HepG2 (cell line): ENCODE data around the gene GRIK4. TPM values are rescaled to one million over a fixed set of nuclear protein-coding genes. Genes with fewer than 3 reads are reported as not detected.

Experiments used
- ARNTL ChIP-seq: sonication (generic); formaldehyde crosslinking; IDR thresholded peaks from 2 replicates; pipeline ENCODE4 v1.4.0; 2020; ENCODE audit warnings: mild to moderate bottlenecking, missing genetic modification reagents
- CBFB ChIP-seq: sonication (generic); formaldehyde crosslinking; IDR thresholded peaks from 2 replicates; pipeline ENCODE4 v1.4.0; 2020; ENCODE audit warnings: missing genetic modification reagents
- DR1 ChIP-seq: sonication (generic); formaldehyde crosslinking; IDR thresholded peaks from 2 replicates; pipeline ENCODE4 v1.8.0; 2021; ENCODE audit warnings: mild to moderate bottlenecking, missing genetic modification reagents, inconsistent platforms
- FOSL2 ChIP-seq: sonication (generic); formaldehyde crosslinking; IDR thresholded peaks from 2 replicates; pipeline ENCODE4 v1.4.0; 2020; ENCODE audit warnings: missing genetic modification reagents
- FOXO1 ChIP-seq: sonication (generic); formaldehyde crosslinking; IDR thresholded peaks from 2 replicates; pipeline ENCODE4 v1.4.0; 2020; ENCODE audit warnings: missing genetic modification reagents
- GATAD1 ChIP-seq: IDR thresholded peaks from 2 replicates; pipeline ENCODE4 v1.6.1; 2016; ENCODE audit warnings: missing genetic modification reagents, missing compliant biosample characterization
- NR2F1 ChIP-seq, 2 experiments: fragments of 450-650 bp in 1 of 2; formaldehyde crosslinking in 1 of 2; IDR thresholded peaks; 2 replicates each; pipeline versions ENCODE4 v1.5.0 to v1.6.1; 2016 to 2020; ENCODE audit warnings: mild to moderate bottlenecking in 1 of 2, missing compliant biosample characterization in 1 of 2, missing genetic modification reagents in 1 of 2, moderate library complexity in 1 of 2
- RARA ChIP-seq: IDR thresholded peaks from 2 replicates; pipeline ENCODE4 v1.6.1; 2016; ENCODE audit warnings: missing genetic modification reagents, missing compliant biosample characterization
- SALL2 ChIP-seq: sonication (generic); formaldehyde crosslinking; IDR thresholded peaks from 2 replicates; pipeline ENCODE4 v1.8.1; 2023; ENCODE audit warnings: mild to moderate bottlenecking, missing genetic modification reagents, inconsistent platforms
- TCF7 ChIP-seq: sonication (generic); IDR thresholded peaks from 2 replicates; pipeline ENCODE4 v1.6.1; 2016; ENCODE audit warnings: antibody characterized with exemption, low read depth
- TCF7L2 ChIP-seq: IDR thresholded peaks from 2 replicates; pipeline ENCODE4 v1.6.1; 2011; ENCODE audit warnings: mild to moderate bottlenecking, low read depth, low read length, moderate library complexity
- TEAD3 ChIP-seq: optimal IDR thresholded peaks from 2 replicates; pipeline ENCODE3; 2016; ENCODE audit warnings: borderline replicate concordance
- TFAP4 ChIP-seq: sonication (generic); IDR thresholded peaks from 2 replicates; pipeline ENCODE4 v1.6.1; 2016; ENCODE audit warnings: low read depth, borderline replicate concordance
- THAP11 ChIP-seq: IDR thresholded peaks from 2 replicates; pipeline ENCODE4 v1.6.1; 2016; ENCODE audit warnings: missing biosample characterization, missing genetic modification reagents
- ZBTB10 ChIP-seq: sonication (generic); formaldehyde crosslinking; IDR thresholded peaks from 2 replicates; pipeline ENCODE4 v1.4.0; 2020; ENCODE audit warnings: missing genetic modification reagents, borderline replicate concordance
- ZNF362 ChIP-seq: sonication (generic); formaldehyde crosslinking; IDR thresholded peaks from 2 replicates; pipeline ENCODE4 v1.4.0; 2020; ENCODE audit warnings: missing genetic modification reagents, mild to moderate bottlenecking, borderline replicate concordance
- ZNF749 ChIP-seq: sonication (generic); formaldehyde crosslinking; IDR thresholded peaks from 2 replicates; pipeline ENCODE4 v1.8.0; 2022; ENCODE audit warnings: mild to moderate bottlenecking, missing genetic modification reagents, moderate library complexity, borderline replicate concordance
- ZNF883 ChIP-seq: sonication (generic); formaldehyde crosslinking; IDR thresholded peaks from 2 replicates; pipeline ENCODE4 v1.5.1; 2020; ENCODE audit warnings: mild to moderate bottlenecking, missing genetic modification reagents; ENCODE audit errors: not compliant biosample characterization
- ZSCAN21 ChIP-seq: sonication (generic); formaldehyde crosslinking; IDR thresholded peaks from 2 replicates; pipeline ENCODE4 v1.8.0; 2022; ENCODE audit warnings: mild to moderate bottlenecking, missing genetic modification reagents, moderate library complexity, borderline replicate concordance
- polyA plus RNA-seq, 8 experiments: library from polyadenylated mRNA; depleted of rRNA in 3 of 8; stranded (reverse) in 7 of 8; unstranded in 1 of 8; fragments of >200 nt; fragmentation: Illumina TruSeq in 4 of 8; extraction: Trizol in 4 of 8; gene quantifications; 2 replicates each; pipeline versions ENCODE4 v1.2.1 to v1.2.3, GENCODE V29; 2011 to 2016; ENCODE audit warnings: low read depth in 4 of 8, missing spikeins in 1 of 8, mixed read lengths in 1 of 8; ENCODE audit not compliant: insufficient read depth in 1 of 8
- total RNA-seq, 5 experiments: library from RNA; depleted of rRNA; stranded (reverse); fragments of >200 nt; fragmentation: Illumina TruSeq; extraction: Trizol; gene quantifications; 2 replicates each; pipeline ENCODE4 v1.2.3, GENCODE V29; 2016; ENCODE audit warnings: low read depth in 1 of 5
- TF ChIP-seq, protein P1 (sequence below): sonication (generic); formaldehyde crosslinking; conservative IDR thresholded peaks from 2 replicates; pipeline ENCODE4 v1.4.0; 2020; ENCODE audit warnings: missing genetic modification reagents
- TF ChIP-seq, protein P2 (sequence below): sonication (generic); formaldehyde crosslinking; IDR thresholded peaks from 2 replicates; pipeline ENCODE4 v1.4.0; 2020; ENCODE audit warnings: missing genetic modification reagents, borderline replicate concordance

The GRIK4 gene
- total and polyA plus RNA-seq, 2 of the 13 experiments (the other 11 are each of a cell fraction or from before 2014, with no cell fraction given) = 0.04 to 0.07 TPM

GRCh38 chr11:120710354-120711131 lies 199.0 kb downstream of the GRIK4 start (continued):
- TF ChIP-seq TFAP4 (peak; percentile 78; the same call in 1 of the 2 replicates), CBFB (CRISPR knock-in tag) (peak; percentile 99), ARNTL (CRISPR knock-in tag) (peak; percentile 82), THAP11 (CRISPR knock-in tag) (peak; percentile 39; the same call in 1 of the 2 replicates), DR1 (no peak), ZSCAN21 (0 out of 2 replicates have a peak, but pooled peaks have one; percentile 51), FOXO1 (CRISPR knock-in tag) (no peak), SALL2 (CRISPR knock-in tag) (no peak), NR2F1 (CRISPR knock-in tag; IDR thresholded peaks at IDR 0.05) (peak; percentile 69 to 90; a peak in 3 of 4 replicates), RARA (CRISPR knock-in tag) (peak; percentile 31; the same call in 1 of the 2 replicates), TEAD3 (CRISPR knock-in tag) (peak; percentile 92), ZNF749 (CRISPR knock-in tag) (0 out of 2 replicates have a peak, but pooled peaks have one; percentile 47), TCF7L2 (peak; percentile 57; the same call in 1 of the 2 replicates), TCF7 (peak; percentile 87), FOSL2 (peak; percentile 82), GATAD1 (CRISPR knock-in tag) (0 out of 2 replicates have a peak, but pooled peaks have one; percentile 12), ZNF883 (no peak), ZNF362 (no peak), ZBTB10 (CRISPR knock-in tag) (0 out of 2 replicates have a peak, but pooled peaks have one; percentile 29)
- TF ChIP-seq, protein P1, sequence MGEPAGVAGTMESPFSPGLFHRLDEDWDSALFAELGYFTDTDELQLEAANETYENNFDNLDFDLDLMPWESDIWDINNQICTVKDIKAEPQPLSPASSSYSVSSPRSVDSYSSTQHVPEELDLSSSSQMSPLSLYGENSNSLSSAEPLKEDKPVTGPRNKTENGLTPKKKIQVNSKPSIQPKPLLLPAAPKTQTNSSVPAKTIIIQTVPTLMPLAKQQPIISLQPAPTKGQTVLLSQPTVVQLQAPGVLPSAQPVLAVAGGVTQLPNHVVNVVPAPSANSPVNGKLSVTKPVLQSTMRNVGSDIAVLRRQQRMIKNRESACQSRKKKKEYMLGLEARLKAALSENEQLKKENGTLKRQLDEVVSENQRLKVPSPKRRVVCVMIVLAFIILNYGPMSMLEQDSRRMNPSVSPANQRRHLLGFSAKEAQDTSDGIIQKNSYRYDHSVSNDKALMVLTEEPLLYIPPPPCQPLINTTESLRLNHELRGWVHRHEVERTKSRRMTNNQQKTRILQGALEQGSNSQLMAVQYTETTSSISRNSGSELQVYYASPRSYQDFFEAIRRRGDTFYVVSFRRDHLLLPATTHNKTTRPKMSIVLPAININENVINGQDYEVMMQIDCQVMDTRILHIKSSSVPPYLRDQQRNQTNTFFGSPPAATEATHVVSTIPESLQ (CRISPR knock-in tag) = no peak
- TF ChIP-seq, protein P2, sequence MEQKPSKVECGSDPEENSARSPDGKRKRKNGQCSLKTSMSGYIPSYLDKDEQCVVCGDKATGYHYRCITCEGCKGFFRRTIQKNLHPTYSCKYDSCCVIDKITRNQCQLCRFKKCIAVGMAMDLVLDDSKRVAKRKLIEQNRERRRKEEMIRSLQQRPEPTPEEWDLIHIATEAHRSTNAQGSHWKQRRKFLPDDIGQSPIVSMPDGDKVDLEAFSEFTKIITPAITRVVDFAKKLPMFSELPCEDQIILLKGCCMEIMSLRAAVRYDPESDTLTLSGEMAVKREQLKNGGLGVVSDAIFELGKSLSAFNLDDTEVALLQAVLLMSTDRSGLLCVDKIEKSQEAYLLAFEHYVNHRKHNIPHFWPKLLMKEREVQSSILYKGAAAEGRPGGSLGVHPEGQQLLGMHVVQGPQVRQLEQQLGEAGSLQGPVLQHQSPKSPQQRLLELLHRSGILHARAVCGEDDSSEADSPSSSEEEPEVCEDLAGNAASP (CRISPR knock-in tag) = peak; percentile 59; the same call in 1 of the 2 replicates
